Parathyroid adenoma (tissue), 2 donors: ENCODE results near the gene MGAT4C.

Experiments
- H2AFZ ChIP-seq: fragments of 300-600 bp; sonication (generic); one replicate; pipeline ENCODE4 v1.7.0; 2017; ENCODE audit warnings: antibody characterized with exemption, mild to moderate bottlenecking
- H3K27ac ChIP-seq: fragments of 300-600 bp; sonication (generic); one replicate; pipeline ENCODE4 v1.7.0; 2017
- H3K27me3 ChIP-seq: fragments of 300-600 bp; sonication (generic); one replicate; pipeline ENCODE4 v1.7.0; 2017; ENCODE audit warnings: low read length; ENCODE audit not compliant: control insufficient read depth, insufficient read depth
- H3K36me3 ChIP-seq: fragments of 300-600 bp; sonication (generic); one replicate; pipeline ENCODE4 v1.7.0; 2017; ENCODE audit warnings: low read length; ENCODE audit not compliant: control insufficient read depth, insufficient read depth
- H3K4me1 ChIP-seq: fragments of 300-600 bp; sonication (generic); one replicate; pipeline ENCODE4 v1.7.0; 2017; ENCODE audit warnings: control low read depth
- H3K4me2 ChIP-seq: fragments of 300-600 bp; sonication (generic); one replicate; pipeline ENCODE4 v1.7.0; 2017; ENCODE audit warnings: low read length
- H3K4me3 ChIP-seq: fragments of 300-600 bp; sonication (generic); one replicate; pipeline ENCODE4 v1.7.0; 2017; ENCODE audit warnings: low read depth, low read length
- H3K79me2 ChIP-seq: fragments of 300-600 bp; sonication (generic); one replicate; pipeline ENCODE4 v1.7.0; 2017; ENCODE audit warnings: control low read depth
- H3K9ac ChIP-seq: fragments of 300-600 bp; sonication (generic); one replicate; pipeline ENCODE4 v1.7.0; 2017; ENCODE audit warnings: mild to moderate bottlenecking
- H3K9me3 ChIP-seq: fragments of 300-600 bp; sonication (generic); one replicate; pipeline ENCODE4 v1.7.0; 2017; ENCODE audit warnings: low read length; ENCODE audit not compliant: control insufficient read depth
- CTCF ChIP-seq: fragments of 300-600 bp; sonication (generic); IDR thresholded peaks from one replicate; pipeline ENCODE4 v1.7.0; 2017; ENCODE audit warnings: antibody characterized with exemption, mild to moderate bottlenecking
- donor health status: primary hyperparathyroidism.

The MGAT4C gene

GRCh38 chr12:86249851-86250250, 6.3 kb downstream of the MGAT4C start:
- no peak for TF ChIP-seq CTCF
- no peak overlapping the region for H3K9ac ChIP-seq

GRCh38 chr12:86249276-86249675, 6.9 kb downstream of the MGAT4C start:
- H3K9ac ChIP-seq = no peak overlapping the region
- H3K4me2 ChIP-seq = no peak overlapping the region
- no peaks in the 10 kb centered on the region for H3K79me2 ChIP-seq
- H3K36me3 ChIP-seq = no peaks in the 10 kb centered on the region
- H3K4me3 ChIP-seq = no peak overlapping the region
- no peaks in the 10 kb centered on the region for H3K27me3 ChIP-seq
- TF ChIP-seq CTCF = no peak
- H3K27ac ChIP-seq = no peak overlapping the region
- H2AFZ ChIP-seq = no peak overlapping the region
- H3K4me1 ChIP-seq = no peaks in the 10 kb centered on the region
- no peaks in the 10 kb centered on the region for H3K9me3 ChIP-seq

More at GRCh38 chr12:86249851-86250250, 6.3 kb downstream of the MGAT4C start:
- Histone ChIP-seq H3K27me3 (no peaks in the 10 kb centered on the region), H3K4me3 (no peak overlapping the region), H2AFZ (no peak overlapping the region), H3K4me1 (no peaks in the 10 kb centered on the region), H3K27ac (no peak overlapping the region), H3K36me3 (no peaks in the 10 kb centered on the region), H3K9me3 (no peaks in the 10 kb centered on the region), H3K4me2 (no peak overlapping the region), H3K79me2 (no peaks in the 10 kb centered on the region)

DNA sequence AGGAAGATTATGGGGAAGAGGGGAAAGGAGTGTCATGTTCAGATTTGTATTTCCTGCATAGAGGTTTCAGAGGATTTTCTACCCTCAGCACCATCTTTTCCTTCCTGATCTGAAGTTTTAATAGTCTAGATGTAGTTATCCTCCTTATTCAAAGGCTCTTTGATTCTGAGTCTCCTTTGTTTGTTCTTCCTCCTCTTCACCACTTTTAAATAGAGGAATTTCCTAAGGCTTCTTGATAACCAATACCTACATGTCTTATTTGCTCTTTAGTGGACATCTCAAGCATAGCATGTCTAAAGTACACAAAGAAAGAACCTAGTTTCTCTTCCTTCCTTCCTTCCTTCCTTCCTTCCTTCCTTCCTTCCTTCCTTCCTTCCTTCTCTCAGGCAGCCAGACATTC, 8.3 kb downstream of the MGAT4C start:
- Histone ChIP-seq H3K36me3 (no peaks in the 10 kb centered on the region), H3K4me2 (no peak overlapping the region), H3K27me3 (no peaks in the 10 kb centered on the region), H3K4me1 (no peaks in the 10 kb centered on the region), H3K27ac (no peak overlapping the region), H3K79me2 (no peaks in the 10 kb centered on the region), H2AFZ (no peak overlapping the region), H3K9me3 (no peaks in the 10 kb centered on the region), H3K9ac (no peak overlapping the region), H3K4me3 (no peak overlapping the region)
- no peak for TF ChIP-seq CTCF

DNA sequence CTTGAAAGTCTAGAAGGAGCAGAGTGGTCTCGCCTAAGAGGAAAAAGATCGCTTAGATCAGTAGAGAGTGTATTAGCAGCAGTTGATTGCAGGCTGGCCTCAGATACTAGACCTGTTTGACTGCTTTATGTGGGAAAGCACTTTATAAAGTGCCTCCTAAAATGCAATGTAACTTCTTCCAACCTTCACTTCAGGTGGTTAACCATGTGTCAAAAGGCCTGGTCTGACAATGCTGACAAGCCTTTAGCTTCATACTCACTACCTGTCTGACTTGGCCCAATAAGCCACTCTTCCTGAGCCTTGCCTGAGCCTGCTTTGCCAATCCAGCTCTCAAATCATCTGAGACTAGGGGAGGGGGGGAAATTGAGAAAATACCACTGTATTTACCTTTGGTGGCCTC, 14.6 kb downstream of the MGAT4C start:
- Histone ChIP-seq H3K9me3 (no peaks in the 10 kb centered on the region), H3K4me3 (no peak overlapping the region), H3K27ac (no peak overlapping the region)

More for the DNA sequence above, 14.6 kb downstream of the MGAT4C start:
- no peak overlapping the region for H2AFZ ChIP-seq
- no peaks in the 10 kb centered on the region for H3K79me2 ChIP-seq
- TF ChIP-seq CTCF = no peak
- no peaks in the 10 kb centered on the region for H3K27me3 ChIP-seq
- H3K4me1 ChIP-seq = no peaks in the 10 kb centered on the region
- no peaks in the 10 kb centered on the region for H3K36me3 ChIP-seq
- H3K9ac ChIP-seq = no peak overlapping the region
- no peak overlapping the region for H3K4me2 ChIP-seq
